HepG2 (cell line): Measurements from ENCODE around the gene PPM1G. TPM values are rescaled to one million over a fixed set of nuclear protein-coding genes. Genes with fewer than 3 reads are reported as not detected.

Source experiments
- CERS6 ChIP-seq: sonication (generic); formaldehyde crosslinking; IDR thresholded peaks from 2 replicates; pipeline ENCODE4 v1.5.0; 2020; ENCODE audit warnings: missing genetic modification reagents
- DMAP1 ChIP-seq: IDR thresholded peaks from 2 replicates; pipeline ENCODE4 v1.6.1; 2016
- FOSL1 ChIP-seq: sonication (generic); formaldehyde crosslinking; IDR thresholded peaks from 2 replicates; pipeline ENCODE4 v1.9.0; 2021; ENCODE audit warnings: missing genetic modification reagents, borderline replicate concordance
- HDAC1 ChIP-seq: sonication (generic); formaldehyde crosslinking; IDR thresholded peaks from 2 replicates; pipeline ENCODE4 v1.5.1; 2020; ENCODE audit warnings: mild to moderate bottlenecking, missing genetic modification reagents
- HNRNPH1 ChIP-seq: fragments of 200-400 bp; formaldehyde crosslinking; optimal IDR thresholded peaks from 2 replicates; pipeline ENCODE3; 2017; ENCODE audit warnings: mild to moderate bottlenecking, low read depth, low read length
- IKZF5 ChIP-seq: IDR thresholded peaks from 2 replicates; pipeline ENCODE4 v1.6.1; 2018; ENCODE audit warnings: missing genetic modification reagents, mild to moderate bottlenecking, missing compliant biosample characterization
- MBNL3 ChIP-seq: fragments of 250-450 bp; sonication (Bioruptor Pico); conservative IDR thresholded peaks from 2 replicates; pipeline ENCODE4 v1.8.0; 2022; ENCODE audit warnings: mild to moderate bottlenecking, inconsistent platforms
- NR2F1 ChIP-seq, 2 experiments: fragments of 450-650 bp in 1 of 2; formaldehyde crosslinking in 1 of 2; IDR thresholded peaks; 2 replicates each; pipeline versions ENCODE4 v1.5.0 to v1.6.1; 2016 to 2020; ENCODE audit warnings: mild to moderate bottlenecking in 1 of 2, missing compliant biosample characterization in 1 of 2, missing genetic modification reagents in 1 of 2, moderate library complexity in 1 of 2
- PCBP1 ChIP-seq: fragments of 200-400 bp; formaldehyde crosslinking; IDR thresholded peaks from 2 replicates; pipeline ENCODE4 v1.6.1; 2017; ENCODE audit warnings: mild to moderate bottlenecking, low read depth, low read length, borderline replicate concordance
- PRDM10 ChIP-seq: sonication (generic); formaldehyde crosslinking; IDR thresholded peaks from 2 replicates; pipeline ENCODE4 v1.4.0; 2020; ENCODE audit warnings: low read depth, missing genetic modification reagents
- RBM22 ChIP-seq: fragments of 200-400 bp; formaldehyde crosslinking; optimal IDR thresholded peaks from 2 replicates; pipeline ENCODE3; 2017; ENCODE audit warnings: mild to moderate bottlenecking, low read length, moderate library complexity
- RFX1 ChIP-seq: fragments of 450-650 bp; IDR thresholded peaks from 2 replicates; pipeline ENCODE4 v1.6.1; 2017
- SSRP1 ChIP-seq: IDR thresholded peaks from 2 replicates; pipeline ENCODE4 v1.6.1; 2016; ENCODE audit warnings: control low read depth
- TMF1 ChIP-seq: sonication (generic); formaldehyde crosslinking; IDR thresholded peaks from 2 replicates; pipeline ENCODE4 v1.8.1; 2022; ENCODE audit warnings: low read depth, missing genetic modification reagents
- U2AF1 ChIP-seq: fragments of 200-400 bp; formaldehyde crosslinking; optimal IDR thresholded peaks from 2 replicates; pipeline ENCODE3; 2017; ENCODE audit warnings: mild to moderate bottlenecking, low read depth, low read length
- ZMYM3 ChIP-seq: sonication (generic); formaldehyde crosslinking; IDR thresholded peaks from 2 replicates; pipeline ENCODE4 v1.5.1; 2020; ENCODE audit warnings: mild to moderate bottlenecking, missing genetic modification reagents
- ZNF34 ChIP-seq: sonication (generic); formaldehyde crosslinking; IDR thresholded peaks from 2 replicates; pipeline ENCODE4 v1.4.0; 2020; ENCODE audit warnings: mild to moderate bottlenecking, missing genetic modification reagents, borderline replicate concordance
- ZNF766 ChIP-seq: sonication (generic); formaldehyde crosslinking; IDR thresholded peaks from 2 replicates; pipeline ENCODE4 v1.5.0; 2020; ENCODE audit warnings: missing genetic modification reagents, borderline replicate concordance
- ZNF850 ChIP-seq: sonication (generic); formaldehyde crosslinking; conservative IDR thresholded peaks from 2 replicates; pipeline ENCODE4 v1.9.0; 2021; ENCODE audit warnings: mild to moderate bottlenecking, missing genetic modification reagents
- ZSCAN21 ChIP-seq: sonication (generic); formaldehyde crosslinking; IDR thresholded peaks from 2 replicates; pipeline ENCODE4 v1.8.0; 2022; ENCODE audit warnings: mild to moderate bottlenecking, missing genetic modification reagents, moderate library complexity, borderline replicate concordance
- polyA plus RNA-seq, 8 experiments: library from polyadenylated mRNA; depleted of rRNA in 3 of 8; stranded (reverse) in 7 of 8; unstranded in 1 of 8; fragments of >200 nt; fragmentation: Illumina TruSeq in 4 of 8; extraction: Trizol in 4 of 8; gene quantifications; 2 replicates each; pipeline versions ENCODE4 v1.2.1 to v1.2.3, GENCODE V29; 2011 to 2016; ENCODE audit warnings: low read depth in 4 of 8, missing spikeins in 1 of 8, mixed read lengths in 1 of 8; ENCODE audit not compliant: insufficient read depth in 1 of 8
- total RNA-seq, 5 experiments: library from RNA; depleted of rRNA; stranded (reverse); fragments of >200 nt; fragmentation: Illumina TruSeq; extraction: Trizol; gene quantifications; 2 replicates each; pipeline ENCODE4 v1.2.3, GENCODE V29; 2016; ENCODE audit warnings: low read depth in 1 of 5
- TF ChIP-seq, protein P1 (sequence below): sonication (generic); formaldehyde crosslinking; IDR thresholded peaks from 2 replicates; pipeline ENCODE4 v1.5.0; 2020; ENCODE audit warnings: mild to moderate bottlenecking, missing genetic modification reagents

PPM1G gene
- total and polyA plus RNA-seq, 2 of the 13 experiments (the other 11 are each of a cell fraction or from before 2014, with no cell fraction given), result 58.2 to 213 TPM

- TF ChIP-seq PRDM10 (CRISPR knock-in tag) (no peak; the same call in 1 of the 2 replicates), U2AF1 (no peak), IKZF5 (CRISPR knock-in tag) (peak; percentile 45; the same call in 1 of the 2 replicates), DMAP1 (CRISPR knock-in tag) (peak; percentile 61; the same call in 1 of the 2 replicates), SSRP1 (no peak), RBM22 (no peak), ZMYM3 (0 out of 2 replicates have a peak, but pooled peaks have one; percentile 5), TMF1 (CRISPR knock-in tag) (no peak), PCBP1 (no peak), HNRNPH1 (no peak), ZSCAN21 (CRISPR knock-in tag) (no peak), FOSL1 (CRISPR knock-in tag) (no peak), MBNL3 (no peak), ZNF766 (no peak), ZNF34 (CRISPR knock-in tag) (no peak), NR2F1 (CRISPR knock-in tag; IDR thresholded peaks at IDR 0.05) (no peak), RFX1 (no peak), CERS6 (CRISPR knock-in tag) (no peak), HDAC1 (CRISPR knock-in tag) (peak; percentile 53; the same call in 1 of the 2 replicates), ZNF850 (CRISPR knock-in tag) (0 out of 2 replicates have a peak, but pooled peaks have one; percentile 59)
- TF ChIP-seq, protein P1, sequence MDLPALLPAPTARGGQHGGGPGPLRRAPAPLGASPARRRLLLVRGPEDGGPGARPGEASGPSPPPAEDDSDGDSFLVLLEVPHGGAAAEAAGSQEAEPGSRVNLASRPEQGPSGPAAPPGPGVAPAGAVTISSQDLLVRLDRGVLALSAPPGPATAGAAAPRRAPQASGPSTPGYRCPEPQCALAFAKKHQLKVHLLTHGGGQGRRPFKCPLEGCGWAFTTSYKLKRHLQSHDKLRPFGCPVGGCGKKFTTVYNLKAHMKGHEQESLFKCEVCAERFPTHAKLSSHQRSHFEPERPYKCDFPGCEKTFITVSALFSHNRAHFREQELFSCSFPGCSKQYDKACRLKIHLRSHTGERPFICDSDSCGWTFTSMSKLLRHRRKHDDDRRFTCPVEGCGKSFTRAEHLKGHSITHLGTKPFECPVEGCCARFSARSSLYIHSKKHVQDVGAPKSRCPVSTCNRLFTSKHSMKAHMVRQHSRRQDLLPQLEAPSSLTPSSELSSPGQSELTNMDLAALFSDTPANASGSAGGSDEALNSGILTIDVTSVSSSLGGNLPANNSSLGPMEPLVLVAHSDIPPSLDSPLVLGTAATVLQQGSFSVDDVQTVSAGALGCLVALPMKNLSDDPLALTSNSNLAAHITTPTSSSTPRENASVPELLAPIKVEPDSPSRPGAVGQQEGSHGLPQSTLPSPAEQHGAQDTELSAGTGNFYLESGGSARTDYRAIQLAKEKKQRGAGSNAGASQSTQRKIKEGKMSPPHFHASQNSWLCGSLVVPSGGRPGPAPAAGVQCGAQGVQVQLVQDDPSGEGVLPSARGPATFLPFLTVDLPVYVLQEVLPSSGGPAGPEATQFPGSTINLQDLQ (CRISPR knock-in tag), result no peak
Observed at GRCh38 chr2:27412419-27413152, 3.2 kb upstream of the PPM1G start (continued).
